H9 (cell line): ENCODE measurements around the gene EHHADH. TPM values are rescaled to one million over a fixed set of nuclear protein-coding genes. Genes with fewer than 3 reads are reported as not detected.

Source experiments
- DNase-seq: peaks from one replicate; pipeline ENCODE4 v3.0.0-alpha.2; 2017
- H2AFZ ChIP-seq: one replicate; pipeline ENCODE4 v1.6.1; 2013; ENCODE audit warnings: mild to moderate bottlenecking, low read length, control low read depth, moderate library complexity
- H2AK5ac ChIP-seq: 2 replicates; pipeline ENCODE4 v1.6.1; 2013; ENCODE audit warnings: low read length, control low read depth, mixed read lengths; ENCODE audit not compliant: insufficient read length
- H2BK120ac ChIP-seq: one replicate; pipeline ENCODE4 v1.6.1; 2013; ENCODE audit warnings: low read depth, mild to moderate bottlenecking, low read length, control low read depth, inconsistent platforms; ENCODE audit not compliant: poor library complexity, severe bottlenecking
- H2BK12ac ChIP-seq: 2 replicates; pipeline ENCODE4 v1.6.1; 2013; ENCODE audit warnings: low read length, control low read depth, mixed read lengths, low read depth; ENCODE audit not compliant: insufficient read length
- H2BK15ac ChIP-seq: 2 replicates; pipeline ENCODE4 v1.6.1; 2013; ENCODE audit warnings: low read depth, low read length, control low read depth
- H2BK20ac ChIP-seq: one replicate; pipeline ENCODE4 v1.6.1; 2013; ENCODE audit warnings: low read depth, mild to moderate bottlenecking, low read length, control low read depth, inconsistent platforms; ENCODE audit not compliant: poor library complexity, severe bottlenecking
- H2BK5ac ChIP-seq: 2 replicates; pipeline ENCODE4 v1.6.1; 2013; ENCODE audit warnings: low read length, control low read depth, mixed read lengths; ENCODE audit not compliant: insufficient read length
- H3K14ac ChIP-seq: 2 replicates; pipeline ENCODE4 v1.6.1; 2013; ENCODE audit warnings: low read length, control low read depth; ENCODE audit not compliant: insufficient read depth
- H3K18ac ChIP-seq: 2 replicates; pipeline ENCODE4 v1.6.1; 2013; ENCODE audit warnings: low read depth, mild to moderate bottlenecking, mixed read lengths, low read length, control low read depth; ENCODE audit not compliant: insufficient read length
- H3K23ac ChIP-seq: 2 replicates; pipeline ENCODE4 v1.6.1; 2013; ENCODE audit warnings: low read length, control low read depth, mixed read lengths, low read depth; ENCODE audit not compliant: insufficient read length
- H3K23me2 ChIP-seq: 2 replicates; pipeline ENCODE4 v1.6.1; 2013; ENCODE audit warnings: low read depth, mild to moderate bottlenecking, mixed read lengths, low read length, control low read depth; ENCODE audit not compliant: insufficient read length, poor library complexity, severe bottlenecking
- H3K27ac ChIP-seq: 2 replicates; pipeline ENCODE4 v1.5.1; 2013; ENCODE audit warnings: low read length, control low read depth, mixed read lengths, low read depth; ENCODE audit not compliant: insufficient read length
- H3K27me3 ChIP-seq: 2 replicates; pipeline ENCODE4 v1.6.1; 2013; ENCODE audit warnings: low read length, control low read depth, inconsistent platforms; ENCODE audit not compliant: insufficient read depth
- H3K4ac ChIP-seq: 2 replicates; pipeline ENCODE4 v1.6.1; 2013; ENCODE audit warnings: low read depth, mild to moderate bottlenecking, control low read depth, inconsistent platforms, low read length, moderate library complexity
- H3K4me1 ChIP-seq: 2 replicates; pipeline ENCODE4 v1.6.1; 2013; ENCODE audit warnings: low read length, control low read depth, inconsistent platforms; ENCODE audit not compliant: insufficient read depth
- H3K4me2 ChIP-seq: 2 replicates; pipeline ENCODE4 v1.6.1; 2013; ENCODE audit warnings: low read length, control low read depth, mixed read lengths; ENCODE audit not compliant: insufficient read length, insufficient read depth
- H3K56ac ChIP-seq: 2 replicates; pipeline ENCODE4 v1.6.1; 2013; ENCODE audit warnings: low read depth, mild to moderate bottlenecking, mixed read lengths, low read length, control low read depth; ENCODE audit not compliant: insufficient read length
- H3K79me1 ChIP-seq: 2 replicates; pipeline ENCODE4 v1.6.1; 2013; ENCODE audit warnings: low read depth, mild to moderate bottlenecking, moderate library complexity, low read length, control low read depth, inconsistent platforms; ENCODE audit not compliant: insufficient read depth, poor library complexity, severe bottlenecking
- H3K79me2 ChIP-seq: 2 replicates; pipeline ENCODE4 v1.6.1; 2013; ENCODE audit warnings: low read length, control low read depth, inconsistent platforms; ENCODE audit not compliant: insufficient read depth
- H3K9ac ChIP-seq: 2 replicates; pipeline ENCODE4 v1.6.1; 2013; ENCODE audit warnings: low read length, control low read depth, mixed read lengths; ENCODE audit not compliant: insufficient read length; ENCODE audit errors: extremely low read depth
- H3K9me3 ChIP-seq: one replicate; pipeline ENCODE4 v1.6.1; 2013; ENCODE audit warnings: low read depth, low read length, inconsistent platforms; ENCODE audit not compliant: control insufficient read depth
- H3T11ph ChIP-seq: one replicate; pipeline ENCODE4 v1.6.1; 2013; ENCODE audit warnings: mild to moderate bottlenecking, low read length, control low read depth, inconsistent platforms
- H4K20me1 ChIP-seq: one replicate; pipeline ENCODE4 v1.6.1; 2013; ENCODE audit not compliant: control insufficient read depth, insufficient read length, insufficient read depth
- H4K5ac ChIP-seq: 2 replicates; pipeline ENCODE4 v1.6.1; 2013; ENCODE audit warnings: low read depth, mild to moderate bottlenecking, mixed read lengths, low read length, control low read depth; ENCODE audit not compliant: insufficient read length
- H4K8ac ChIP-seq: replicated peaks from 2 replicates; pipeline ENCODE4 v1.6.1; 2013; ENCODE audit warnings: low read length, control low read depth, mixed read lengths, low read depth; ENCODE audit not compliant: insufficient read length
- H4K91ac ChIP-seq: 2 replicates; pipeline ENCODE4 v1.6.1; 2013; ENCODE audit warnings: low read depth, mild to moderate bottlenecking, moderate library complexity, mixed read lengths, low read length, control low read depth; ENCODE audit not compliant: insufficient read length
- H3K27ac Mint-ChIP-seq, 3 experiments: 2 replicates in 2 of 3; 3 replicates in 1 of 3; pipeline ENCODE4 v1.8.0; 2020 to 2021; ENCODE audit warnings: mixed read lengths in 3 of 3, mild to moderate bottlenecking in 1 of 3, moderate library complexity in 1 of 3
- H3K27me3 Mint-ChIP-seq: 2 replicates; pipeline ENCODE4 v1.8.0; 2021; ENCODE audit warnings: low read depth, mild to moderate bottlenecking, moderate library complexity, mixed read lengths
- H3K36me3 Mint-ChIP-seq, 3 experiments: 2 replicates in 2 of 3; 3 replicates in 1 of 3; pipeline ENCODE4 v1.8.0; 2020 to 2021; ENCODE audit warnings: low read depth in 3 of 3, mixed read lengths in 3 of 3; ENCODE audit not compliant: insufficient read depth in 1 of 3
- H3K4me1 Mint-ChIP-seq, 2 experiments: 2 replicates each; pipeline ENCODE4 v1.8.0; 2020; ENCODE audit warnings: mixed read lengths in 2 of 2
- H3K4me3 Mint-ChIP-seq, 2 experiments: 2 replicates in 1 of 2; 3 replicates in 1 of 2; pipeline ENCODE4 v1.8.0; 2020 to 2021; ENCODE audit warnings: mild to moderate bottlenecking in 2 of 2, mixed read lengths in 2 of 2, moderate library complexity in 1 of 2
- H3K9me3 Mint-ChIP-seq, 2 experiments: 2 replicates in 1 of 2; 3 replicates in 1 of 2; pipeline ENCODE4 v1.8.0; 2020; ENCODE audit warnings: mild to moderate bottlenecking in 2 of 2, mixed read lengths in 2 of 2, moderate library complexity in 1 of 2
- CTCF ChIP-seq: fragments of 200-600 bp; sonication (generic); conservative IDR thresholded peaks from 3 replicates; pipeline ENCODE4 v1.8.0; 2021; ENCODE audit warnings: antibody characterized with exemption, mild to moderate bottlenecking
- WGBS: extraction: QIAGEN DNeasy Blood & Tissue Kit; methylation state at CpG from one replicate; pipeline ENCODE4 v1.1.7; 2013; ENCODE audit warnings: missing lambda C conversion rate, low lambda C conversion rate, mixed read lengths; ENCODE audit not compliant: insufficient read length; ENCODE audit errors: extremely low coverage; 5-methylcytosine and 5-hydroxymethylcytosine counted together
- total RNA-seq: library from RNA; stranded (reverse); gene quantifications from 2 replicates; pipeline ENCODE4 v1.2.1, GENCODE V29; 2021

Gene EHHADH
- total RNA-seq, 1 experiment from 2014 or later: 2.1 TPM

- Mint-ChIP-seq H3K9me3 (no peaks in the 10 kb centered on the region), H3K4me1 (peaks cover 8 to 11% of the 10 kb centered on the region in 2 experiments), H3K27ac (no peak overlapping the region; a peak in 1 of 7 replicates), H3K27me3 (peaks cover 33% of the 10 kb centered on the region), H3K36me3 (no peaks in the 10 kb centered on the region), H3K4me3 (peak overlapping the region in 1 of 2 experiments; percentile 50; a peak in 3 of 5 replicates)
- Histone ChIP-seq H4K20me1 (no peaks in the 10 kb centered on the region), H4K8ac (no peak overlapping the region), H3K14ac (no peak overlapping the region), H2BK20ac (no peak overlapping the region), H2BK120ac (no peak overlapping the region), H2AFZ (no peak overlapping the region), H4K91ac (no peak overlapping the region), H3K23me2 (peaks cover 13% of the 10 kb centered on the region), H2BK12ac (no peak overlapping the region), H4K5ac (no peak overlapping the region), H3K27ac (no peak overlapping the region), H3K23ac (no peak overlapping the region), H3K18ac (no peak overlapping the region), H3K4me2 (no peak overlapping the region), H3K4ac (no peak overlapping the region), H3K27me3 (peaks cover 7% of the 10 kb centered on the region; the same call in 1 of the 2 replicates), H2AK5ac (no peak overlapping the region), H3K9ac (no peak overlapping the region), H3K56ac (no peak overlapping the region), H3K4me1 (peaks cover 4% of the 10 kb centered on the region; the same call in 1 of the 2 replicates), H3K79me2 (no peaks in the 10 kb centered on the region), H3T11ph (no peak overlapping the region), H3K79me1 (no peaks in the 10 kb centered on the region), H3K9me3 (no peaks in the 10 kb centered on the region), H2BK15ac (no peak overlapping the region), H2BK5ac (no peak overlapping the region)
- WGBS: no CpG with 5 or more reads among the region's 8 CpGs
- no peak for DNase-seq
- TF ChIP-seq CTCF: no peak
These were observed 102.5 kb downstream of the EHHADH start for GRCh38 chr3:185151101-185151963.
